Pancreas (tissue), 10 donors: ENCODE measurements around the gene CTDP1. TPM values are rescaled to one million over a fixed set of nuclear protein-coding genes. Genes with fewer than 3 reads are reported as not detected.
A peak's percentile ranks its signal among the peaks of the same experiment; 100 is the strongest.

ENCODE experiments used
- ATAC-seq, 4 donors: fragments of 200-7000 bp; cut with Tn5 transposase; one replicate each; pipeline versions ENCODE4 v1.8.0 to v1.9.1; 2020; ENCODE audit warnings: mild to moderate bottlenecking in 4 of 4, moderate library complexity in 4 of 4
- DNase-seq, 6 donors: peaks; one replicate each; pipeline ENCODE4 v3.0.0-alpha.2; 2020
- FAIRE-seq: peaks from 2 replicates; lab custom pipeline; 2012; peaks lifted over from hg19 to GRCh38; lab: Jason Lieb, UNC
- H3K27ac ChIP-seq, 4 donors: fragments of 200-600 bp; sonication (generic); 1 replicate in 3 of 4; 2 replicates in 1 of 4; pipeline versions ENCODE4 v1.5.0 to v1.8.0; 2020
- H3K27me3 ChIP-seq, 4 donors: fragments of 200-600 bp; one replicate each; pipeline ENCODE4 v1.8.0; 2021
- H3K36me3 ChIP-seq, 3 donors: fragments of 200-600 bp; sonication (generic) in 1 of 3; one replicate each; pipeline versions ENCODE4 v1.5.0 to v1.8.0; 2020 to 2021
- H3K4me1 ChIP-seq, 3 donors: fragments of 200-600 bp; one replicate each; pipeline ENCODE4 v1.8.0; 2021
- H3K4me3 ChIP-seq, 4 donors: fragments of 200-600 bp; sonication (generic) in 2 of 4; one replicate each; pipeline versions ENCODE4 v1.5.0 to v1.8.0; 2020 to 2021
- H3K9me3 ChIP-seq, 4 donors: fragments of 200-600 bp; one replicate each; pipeline ENCODE4 v1.8.0; 2021
- WGBS, 2 donors: extraction: QIAGEN DNeasy Blood & Tissue Kit; methylation state at CpG; one replicate each; pipeline ENCODE4 v1.1.7; 2013; 5-methylcytosine and 5-hydroxymethylcytosine counted together
- intact Hi-C, 3 donors: fragments of 100-400 bp; cut with DNase I; formaldehyde crosslinking; loops; one replicate each; pipeline versions ENCODE4 v1.11.1 to v1.14.2; 2022
- polyA plus RNA-seq, 2 donors: library from polyadenylated mRNA; stranded (reverse); fragments of 200-250 nt; gene quantifications; one replicate each; pipeline ENCODE4 v1.2.3, GENCODE V29; 2013
- total RNA-seq, 6 donors: library from RNA; stranded (reverse); fragmentation: NEBNext Ultra II Directional in 4 of 6; extraction: Animal tissue kit (Norgen Biotek cat#: 25700) in 4 of 6; gene quantifications; one replicate each; pipeline versions ENCODE4 v1.2.1 to v1.2.4, GENCODE V29; 2021 to 2023
- TF ChIP-seq, protein P1 (sequence below), 4 donors: fragments of 200-600 bp; sonication (generic) in 3 of 4; IDR thresholded peaks; one replicate each; pipeline versions ENCODE4 v1.5.0 to v1.8.0; 2021; ENCODE audit warnings: antibody characterized with exemption in 4 of 4
- donor health status: healthy with polysubstance abuse.
- donor health status: DM: no; HTN: no; CAD: no; lungs with moderate emphysema.
- donor health status: DM: no; HTN: no; CAD: no.
- donor health status: control.
- donor health status: control.
- donor health status: Bipolar disorder and iron deficiency.
- donor health status: DM: yes; HTN: yes; CAD: no.
- donor health status: DM: no; HTN: no; CAD: no.
- donor health status: DM: no; HTN: no; CAD: no.
- donor health status: DM: yes; HTN: yes; CAD: no.

CTDP1 gene
- total and polyA plus RNA-seq, 8 donors: 9.8 to 14.4 (median 10.5) TPM

DNA sequence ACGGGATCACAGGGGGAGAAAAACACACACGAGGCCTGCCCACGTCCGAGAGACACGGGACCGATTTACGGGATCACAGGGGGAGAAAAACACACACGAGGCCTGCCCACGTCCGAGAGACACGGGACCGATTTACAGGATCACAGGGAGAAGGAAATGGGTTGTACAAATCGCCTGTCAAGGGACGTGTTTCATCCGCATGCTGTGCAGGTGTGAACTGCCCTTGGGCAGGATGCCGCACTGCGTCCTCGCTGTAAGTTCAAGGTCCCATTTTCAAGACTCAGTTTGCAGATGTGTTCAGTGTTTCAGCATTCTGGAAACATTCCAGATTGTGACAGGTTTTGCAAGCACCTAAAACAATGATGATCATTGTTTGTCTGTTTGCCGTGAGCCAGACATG lies 115.8 kb downstream of the CTDP1 start:
- no peak overlapping the region for H3K4me3 ChIP-seq
- H3K9me3 ChIP-seq: no peaks in the 10 kb centered on the region
- H3K27ac ChIP-seq: no peak overlapping the region
- DNase-seq (peak in 1 of 6 donors; percentile 10), ATAC-seq (no peak), FAIRE-seq (no peak)
- 82 to 83% methylated on average over 19 of the region's 19 CpGs for WGBS, 2 donors
- intact Hi-C loops: no loop called here
- H3K36me3 ChIP-seq: no peaks in the 10 kb centered on the region
- H3K27me3 ChIP-seq: peaks cover 0 to 27% (median 5%) of the 10 kb centered on the region in 4 donors
- H3K4me1 ChIP-seq: peaks cover 0 to 27% (median 9%) of the 10 kb centered on the region in 3 donors
- TF ChIP-seq, protein P1, sequence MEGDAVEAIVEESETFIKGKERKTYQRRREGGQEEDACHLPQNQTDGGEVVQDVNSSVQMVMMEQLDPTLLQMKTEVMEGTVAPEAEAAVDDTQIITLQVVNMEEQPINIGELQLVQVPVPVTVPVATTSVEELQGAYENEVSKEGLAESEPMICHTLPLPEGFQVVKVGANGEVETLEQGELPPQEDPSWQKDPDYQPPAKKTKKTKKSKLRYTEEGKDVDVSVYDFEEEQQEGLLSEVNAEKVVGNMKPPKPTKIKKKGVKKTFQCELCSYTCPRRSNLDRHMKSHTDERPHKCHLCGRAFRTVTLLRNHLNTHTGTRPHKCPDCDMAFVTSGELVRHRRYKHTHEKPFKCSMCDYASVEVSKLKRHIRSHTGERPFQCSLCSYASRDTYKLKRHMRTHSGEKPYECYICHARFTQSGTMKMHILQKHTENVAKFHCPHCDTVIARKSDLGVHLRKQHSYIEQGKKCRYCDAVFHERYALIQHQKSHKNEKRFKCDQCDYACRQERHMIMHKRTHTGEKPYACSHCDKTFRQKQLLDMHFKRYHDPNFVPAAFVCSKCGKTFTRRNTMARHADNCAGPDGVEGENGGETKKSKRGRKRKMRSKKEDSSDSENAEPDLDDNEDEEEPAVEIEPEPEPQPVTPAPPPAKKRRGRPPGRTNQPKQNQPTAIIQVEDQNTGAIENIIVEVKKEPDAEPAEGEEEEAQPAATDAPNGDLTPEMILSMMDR (IDR thresholded peaks at IDR 0.05): no peak

DNA sequence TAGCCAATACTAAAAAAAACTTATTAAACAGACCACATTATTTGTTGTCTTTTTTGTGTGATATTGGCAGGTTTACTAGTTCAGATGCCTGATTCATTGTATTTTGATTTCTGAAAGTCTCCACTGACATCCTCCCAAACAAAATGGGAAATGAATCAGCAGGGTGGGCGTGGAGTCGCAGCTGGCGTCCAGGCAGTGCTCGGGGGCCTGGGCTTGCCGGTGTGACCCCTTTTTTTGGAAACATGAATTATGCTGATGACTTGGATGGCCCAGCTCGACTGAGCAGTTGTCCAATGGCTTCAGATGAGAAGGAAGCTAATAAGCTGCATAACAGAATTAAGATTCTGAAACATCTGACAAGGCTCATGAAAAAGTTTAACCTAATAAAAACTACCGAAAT lies 116.4 kb downstream of the CTDP1 start:
- TF ChIP-seq, protein P1 (IDR thresholded peaks at IDR 0.05): no peak
- DNase-seq (peak in 1 of 6 donors; percentile 13), ATAC-seq (no peak), FAIRE-seq (no peak)
- Histone ChIP-seq H3K4me3 (no peak overlapping the region), H3K9me3 (no peaks in the 10 kb centered on the region), H3K36me3 (no peaks in the 10 kb centered on the region), H3K4me1 (peaks cover 0 to 27% (median 9%) of the 10 kb centered on the region in 3 donors), H3K27me3 (peaks cover 0 to 28% (median 5%) of the 10 kb centered on the region in 4 donors), H3K27ac (no peak overlapping the region)
- WGBS, 2 donors: 54 to 59% methylated on average over 7 of the region's 7 CpGs
- intact Hi-C loops: no loop called here

- 17 to 22% methylated on average over 21 of the region's 21 CpGs for WGBS, 2 donors
- no peaks in the 10 kb centered on the region for H3K9me3 ChIP-seq
- peaks cover 0 to 28% (median 5%) of the 10 kb centered on the region in 4 donors for H3K27me3 ChIP-seq
- TF ChIP-seq, protein P1 (IDR thresholded peaks at IDR 0.05): no peak
- peaks cover 0 to 19% (median 9%) of the 10 kb centered on the region in 3 donors for H3K4me1 ChIP-seq
- FAIRE-seq (no peak), DNase-seq (peak in 1 of 6 donors; percentile 48), ATAC-seq (peak in 1 of 4 donors; percentile 34)
- no peak overlapping the region for H3K4me3 ChIP-seq
- no peak overlapping the region for H3K27ac ChIP-seq
- intact Hi-C loops: no loop called here
- H3K36me3 ChIP-seq: no peaks in the 10 kb centered on the region
Observed at GRCh38 chr18:79796531-79797405, 117.2 kb downstream of the CTDP1 start.

DNA sequence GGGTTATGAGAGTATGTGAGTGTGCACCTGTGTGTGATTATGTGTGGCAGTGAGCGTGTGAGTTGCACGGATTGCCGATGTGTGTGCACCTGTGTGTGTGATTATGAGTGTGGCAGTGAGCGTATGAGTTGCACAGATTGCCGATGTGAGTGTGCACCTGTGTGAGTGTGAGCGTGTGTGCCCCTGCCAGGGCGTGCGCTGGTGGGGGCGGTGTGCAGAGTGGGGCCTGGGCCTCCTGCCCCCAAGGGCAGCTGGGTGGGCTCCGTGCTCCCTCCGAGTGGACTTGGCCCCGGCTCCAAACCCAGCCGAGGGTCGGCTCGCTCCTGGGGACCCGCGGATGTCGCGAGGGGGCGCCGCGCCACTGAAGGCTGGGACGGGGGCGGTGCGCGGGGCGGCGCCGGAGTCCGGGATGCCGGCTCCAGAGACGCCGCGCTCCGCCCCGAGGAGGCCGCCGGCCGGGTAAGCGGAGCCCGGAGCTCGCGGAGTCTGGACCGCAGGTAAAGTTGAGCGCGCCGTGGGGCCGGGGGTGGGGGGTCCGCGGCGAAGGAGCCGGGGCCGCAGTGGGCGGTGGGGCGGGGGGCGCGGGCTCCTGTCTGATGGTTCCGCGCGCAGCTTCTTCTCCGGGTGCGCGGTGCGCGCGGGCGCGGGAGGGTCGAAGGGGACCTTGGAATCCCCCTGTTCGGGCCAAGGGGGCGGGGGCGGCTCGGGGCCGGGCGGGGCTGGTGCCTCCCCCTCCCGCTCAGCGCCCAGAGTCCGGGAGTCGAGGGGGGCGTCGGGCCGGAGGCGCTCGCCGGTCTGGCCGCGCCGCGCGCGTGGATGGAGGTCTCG lies 118.1 kb downstream of the CTDP1 start, which contains the start of gene KCNG2:
Gene KCNG2 (plus strand): TSS at position 421 of the 828 bp plus-strand sequence. CDS start 65,730 bp downstream, outside the sequence.
- H3K9me3 ChIP-seq: no peaks in the 10 kb centered on the region
- H3K4me3 ChIP-seq: peak within 1 kb of the TSS in 2 of 4 donors; percentile 9 to 42
- FAIRE-seq (no peak), DNase-seq (peak in 1 of 6 donors; percentile 69), ATAC-seq (peak in 3 of 4 donors; percentile 61 to 78 (median 66))
- H3K4me1 ChIP-seq: peaks cover 0 to 15% (median 9%) of the 10 kb centered on the region in 3 donors
- TF ChIP-seq, protein P1 (IDR thresholded peaks at IDR 0.05): no peak
- intact Hi-C loops: no loop called here
- WGBS, 2 donors: 3 to 5% methylated on average over 26 to 92 of the region's 92 CpGs
- no peaks in the 10 kb centered on the region for H3K36me3 ChIP-seq
- peaks cover 0 to 28% (median 5%) of the 10 kb centered on the region in 4 donors for H3K27me3 ChIP-seq
- no peak within 1 kb of the TSS for H3K27ac ChIP-seq
